ENCODE data around the gene SLC38A7.

SLC38A7 gene

GRCh38 chr16:58679763-58680162 lies 4.8 kb downstream of the SLC38A7 start:
- DNase-seq (ENCODE audit: low spot score), result no peak
- in situ Hi-C loops (cut with MboI; ENCODE audit: low pct_unique_long_range_greater_than_20kb, low sequenced_read_pairs, unreplicated experiment), result no loop called here
- no peak for TF ChIP-seq CTCF (IDR thresholded peaks at IDR 0.05; ENCODE audit: extremely low read depth, insufficient read depth, missing control alignments)

- in situ Hi-C loops (cut with MboI; ENCODE audit: low pct_unique_long_range_greater_than_20kb, low sequenced_read_pairs, unreplicated experiment), result no loop called here
- peak; percentile 23 for TF ChIP-seq CTCF (IDR thresholded peaks at IDR 0.05; ENCODE audit: extremely low read depth, insufficient read depth, missing control alignments)
- DNase-seq (ENCODE audit: low spot score), result no peak
These were observed 5.9 kb downstream of the SLC38A7 start for GRCh38 chr16:58678716-58679115.

DNA sequence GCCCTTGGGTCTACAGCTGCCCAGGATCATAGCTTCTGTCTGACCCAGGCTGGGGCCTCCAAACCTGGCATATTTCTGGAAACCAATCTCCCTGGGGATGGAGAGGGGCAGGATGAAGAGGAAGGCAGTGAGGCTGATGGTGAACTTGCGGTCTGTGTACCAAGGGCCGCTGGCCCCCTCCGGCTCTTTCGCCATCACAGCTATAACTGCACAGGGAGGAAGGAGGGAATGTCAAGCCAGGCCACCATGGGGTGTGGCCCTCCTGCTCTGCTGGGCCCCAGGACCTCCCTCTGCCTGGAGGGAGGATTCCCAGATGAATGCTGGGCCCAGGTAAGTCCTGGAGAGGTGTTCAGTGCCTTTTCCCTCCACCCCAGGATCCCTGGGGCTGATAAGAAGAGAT lies 6.3 kb downstream of the SLC38A7 start:
- in situ Hi-C loops (cut with MboI; ENCODE audit: low pct_unique_long_range_greater_than_20kb, low sequenced_read_pairs, unreplicated experiment), result no loop called here
- DNase-seq (ENCODE audit: low spot score), result no peak
- no peak for TF ChIP-seq CTCF (IDR thresholded peaks at IDR 0.05; ENCODE audit: extremely low read depth, insufficient read depth, missing control alignments)

DNA sequence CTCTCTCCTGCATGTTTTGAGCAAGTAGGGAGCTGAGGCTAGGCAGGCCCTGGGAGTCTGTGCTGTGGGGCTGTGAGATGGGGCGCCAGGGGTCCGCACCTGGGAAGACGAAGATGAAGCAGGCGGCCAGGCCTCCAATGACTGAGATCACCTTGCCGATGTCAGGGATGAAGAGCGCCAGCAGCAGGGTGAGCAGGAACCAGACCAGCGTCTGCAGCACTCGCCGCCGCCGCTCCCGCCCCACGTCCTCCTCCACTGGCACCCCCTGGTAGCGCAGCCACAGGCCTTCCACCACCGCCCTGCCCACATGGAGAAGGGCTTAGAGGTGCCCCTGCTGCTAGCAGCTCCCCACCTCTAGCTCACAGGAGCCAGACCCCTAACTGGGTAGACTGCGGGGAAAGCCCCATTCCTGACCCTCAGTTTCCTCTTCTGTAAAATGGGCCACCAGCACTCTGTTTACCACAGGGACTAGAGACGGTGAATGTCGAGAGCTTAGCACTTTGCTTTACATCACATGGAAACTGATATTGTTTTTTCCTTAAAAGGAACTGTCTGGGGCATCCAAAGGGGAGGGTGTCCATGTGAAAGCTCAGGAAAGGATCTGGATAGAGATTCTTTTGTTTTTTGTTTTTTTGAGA lies 13.5 kb downstream of the SLC38A7 start:
- in situ Hi-C loops (cut with MboI; ENCODE audit: low pct_unique_long_range_greater_than_20kb, low sequenced_read_pairs, unreplicated experiment), result no loop called here
- no peak for TF ChIP-seq CTCF (IDR thresholded peaks at IDR 0.05; ENCODE audit: extremely low read depth, insufficient read depth, missing control alignments)
- no peak for DNase-seq (ENCODE audit: low spot score)

DNA sequence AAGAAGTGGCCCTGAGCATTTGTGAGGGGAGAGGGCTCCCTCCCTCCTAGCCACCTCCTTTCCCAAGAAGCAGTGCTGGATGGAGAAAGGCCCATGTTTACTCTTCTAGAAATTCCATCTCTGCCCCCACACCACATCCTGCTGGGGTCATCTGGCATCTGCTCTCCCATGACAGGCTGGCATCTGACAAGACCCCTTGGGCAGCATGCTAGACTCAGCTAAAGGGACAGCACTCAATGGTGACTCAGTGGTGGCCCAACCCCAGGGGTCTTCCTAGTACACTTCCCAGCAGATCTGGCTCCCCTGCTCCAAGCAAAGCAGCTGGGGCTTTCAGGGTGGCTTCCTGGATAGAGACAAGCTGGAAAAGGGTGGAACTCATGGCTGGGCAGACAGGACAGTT lies 14.4 kb downstream of the SLC38A7 start:
- no peak for DNase-seq (ENCODE audit: low spot score)
- no peak for TF ChIP-seq CTCF (IDR thresholded peaks at IDR 0.05; ENCODE audit: extremely low read depth, insufficient read depth, missing control alignments)
- in situ Hi-C loops (cut with MboI; ENCODE audit: low pct_unique_long_range_greater_than_20kb, low sequenced_read_pairs, unreplicated experiment), result no loop called here

DNA sequence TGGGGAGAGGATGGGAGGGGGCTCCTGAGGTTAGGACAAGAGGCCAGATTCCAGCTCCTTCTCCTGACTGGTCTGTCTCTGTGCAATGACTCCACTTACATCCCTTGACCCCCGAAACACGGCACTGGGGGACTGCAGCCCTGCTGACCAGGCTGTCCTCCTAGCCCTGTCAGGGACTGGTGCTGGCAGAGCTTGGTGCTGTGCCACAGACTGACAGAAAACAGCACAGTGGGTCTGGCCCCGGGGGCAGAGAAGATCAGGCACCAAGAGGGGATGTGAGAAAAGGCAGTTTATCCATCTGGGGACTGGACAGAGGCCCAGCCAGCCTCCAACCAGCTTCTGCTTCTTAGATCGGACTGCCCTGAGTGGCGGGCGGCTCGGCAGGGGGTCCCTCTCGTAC lies 19.4 kb downstream of the SLC38A7 start:
- TF ChIP-seq CTCF (IDR thresholded peaks at IDR 0.05; ENCODE audit: extremely low read depth, insufficient read depth, missing control alignments), result no peak
- in situ Hi-C loops (cut with MboI; ENCODE audit: low pct_unique_long_range_greater_than_20kb, low sequenced_read_pairs, unreplicated experiment), result no loop called here
- DNase-seq (ENCODE audit: low spot score), result no peak

All from GM13977 (cell line).